Skin of body (tissue), 2 donors: Measurements from ENCODE around the gene OLR1. TPM values are rescaled to one million over a fixed set of nuclear protein-coding genes. Genes with fewer than 3 reads are reported as not detected.
"Not testable (repeated sequence)": the region's sequence is repeated elsewhere in the genome, so short reads cannot be mapped to it uniquely, and the experiment has no call there.

Source experiments
- DNase-seq: peaks from one replicate; lab custom pipeline; 2025; lab: John Stamatoyannopoulos, UW
- total RNA-seq: library from RNA; depleted of rRNA; stranded (reverse); fragments of >200 nt; gene quantifications from one replicate; pipeline ENCODE4 v1.2.3, GENCODE V29; 2014

Gene OLR1
- total RNA-seq, 1 donor from 2014 or later = 2.7 TPM

DNA sequence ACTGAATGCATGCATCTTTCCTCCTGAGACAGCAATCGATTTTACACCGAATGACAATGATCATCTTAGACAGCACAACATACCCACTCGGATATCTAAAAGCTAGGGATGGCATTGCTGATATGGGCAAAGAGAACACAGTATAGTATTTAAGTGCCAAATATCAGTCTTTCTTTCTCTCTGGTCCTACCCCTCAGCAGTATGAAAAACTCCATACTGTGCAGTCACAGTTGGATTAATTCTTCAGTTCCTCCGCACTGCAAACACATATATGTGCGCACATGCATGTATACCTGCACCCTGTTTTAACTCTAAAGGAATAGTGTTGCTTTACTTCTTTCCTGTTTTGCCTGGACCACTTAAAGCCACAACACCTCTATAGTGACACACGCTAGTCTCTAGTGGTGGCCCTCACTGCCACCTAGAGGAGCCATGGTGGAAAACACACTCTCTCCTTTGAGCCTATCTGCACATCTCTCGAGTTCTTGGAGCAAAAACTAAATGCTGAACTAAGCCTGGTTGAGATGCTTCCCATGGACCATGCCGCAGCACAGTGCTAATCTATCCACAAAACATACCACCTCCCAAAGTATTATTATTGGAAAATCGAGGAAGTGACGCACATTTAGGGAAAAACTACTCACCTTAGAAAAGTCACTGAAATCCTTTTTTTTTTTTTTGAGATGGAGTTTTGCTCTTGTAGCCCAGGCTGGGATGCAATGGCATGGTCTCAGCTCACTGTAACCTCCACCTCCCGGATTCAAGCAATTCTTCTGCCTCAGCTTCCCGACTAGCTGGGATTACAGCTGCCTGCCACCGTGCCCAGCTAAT, 18.8 kb upstream of the OLR1 start:
- DNase-seq = peak; percentile 43

DNA sequence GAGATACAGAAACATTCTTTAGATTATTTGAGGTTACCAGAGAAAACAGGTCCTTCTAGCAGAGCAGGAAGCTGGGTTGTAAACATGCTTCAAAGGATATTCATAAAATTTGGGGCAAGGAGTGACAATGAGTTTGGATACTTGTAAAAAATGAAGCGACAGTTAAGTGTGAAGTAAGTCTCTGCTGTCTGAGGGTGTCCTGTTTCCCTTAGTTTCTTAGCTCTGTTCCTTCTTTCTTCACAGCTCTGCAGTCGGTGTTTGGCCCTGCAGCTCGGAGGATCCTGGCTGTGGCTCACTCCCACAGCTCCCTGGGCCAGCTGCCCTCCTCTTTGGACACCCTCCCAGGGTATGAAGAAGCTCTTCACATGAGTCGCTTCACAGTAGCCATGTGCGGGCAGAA, 17.7 kb upstream of the OLR1 start:
- DNase-seq = no peak

DNA sequence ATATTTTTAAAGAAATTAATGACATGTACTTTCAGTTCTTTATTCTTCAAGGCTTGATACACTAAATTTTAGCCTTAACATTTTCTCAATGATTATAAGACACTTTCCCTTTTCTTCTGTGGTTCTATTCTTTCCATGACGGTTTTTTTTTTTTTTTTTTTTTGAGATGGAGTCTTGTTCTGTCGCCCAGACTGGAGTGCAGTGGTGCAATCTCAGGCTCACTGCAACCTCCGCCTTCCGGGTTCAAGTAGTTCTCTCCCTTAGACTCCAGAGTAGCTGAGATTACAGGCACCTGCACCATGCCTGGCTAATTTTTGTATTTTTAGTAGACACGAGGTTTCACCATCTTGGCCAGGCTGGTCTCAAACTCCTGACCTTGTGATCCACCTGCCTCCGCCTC, 15.0 kb upstream of the OLR1 start:
- not testable (repeated sequence) for DNase-seq

DNA sequence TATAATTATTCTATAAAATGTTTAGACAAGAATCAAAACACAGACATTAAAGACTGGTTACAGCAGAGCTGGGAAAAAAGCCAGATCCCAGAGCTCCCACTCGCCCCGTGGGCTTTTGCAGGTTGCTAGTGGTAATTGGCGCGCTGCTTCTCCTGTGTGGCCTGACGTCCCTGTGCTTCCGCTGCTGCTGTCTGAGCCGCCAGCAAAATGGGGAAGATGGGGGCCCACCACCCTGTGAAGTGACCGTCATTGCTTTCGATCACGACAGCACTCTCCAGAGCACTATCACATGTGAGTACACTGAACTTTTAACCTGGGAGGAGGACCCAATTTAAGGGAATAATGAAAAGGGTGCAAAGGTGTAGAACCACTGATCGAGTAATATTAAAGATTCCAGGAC, 14.4 kb upstream of the OLR1 start:
- DNase-seq = no peak

DNA sequence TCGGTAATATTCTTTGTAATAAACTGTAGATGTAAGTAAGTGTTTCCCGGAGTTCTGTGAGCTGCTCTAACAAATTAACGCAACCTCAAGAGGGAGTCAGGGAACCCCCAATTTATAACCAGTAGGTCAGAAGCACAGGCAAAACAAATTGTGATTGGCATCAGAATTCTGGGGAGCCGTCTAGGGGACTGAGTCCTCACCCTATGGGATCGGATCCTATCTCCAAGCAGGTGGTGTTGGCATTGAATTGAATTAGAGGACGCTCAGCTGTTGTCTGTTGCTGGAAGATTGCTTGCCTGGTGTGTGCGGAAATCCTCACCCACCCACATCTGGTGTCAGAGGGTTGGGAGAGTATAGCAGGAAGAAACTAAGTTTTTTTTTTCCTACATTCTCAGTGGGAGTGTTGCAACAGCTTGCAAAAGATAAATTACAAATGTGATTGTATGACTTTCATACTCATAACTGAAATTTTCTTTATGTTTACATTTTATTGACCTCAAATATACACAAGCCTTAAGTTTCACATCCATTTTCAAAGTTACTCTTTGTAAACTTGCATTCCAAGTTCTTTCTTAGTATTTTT, 12.4 kb upstream of the OLR1 start:
- peak; percentile 12 for DNase-seq

DNA sequence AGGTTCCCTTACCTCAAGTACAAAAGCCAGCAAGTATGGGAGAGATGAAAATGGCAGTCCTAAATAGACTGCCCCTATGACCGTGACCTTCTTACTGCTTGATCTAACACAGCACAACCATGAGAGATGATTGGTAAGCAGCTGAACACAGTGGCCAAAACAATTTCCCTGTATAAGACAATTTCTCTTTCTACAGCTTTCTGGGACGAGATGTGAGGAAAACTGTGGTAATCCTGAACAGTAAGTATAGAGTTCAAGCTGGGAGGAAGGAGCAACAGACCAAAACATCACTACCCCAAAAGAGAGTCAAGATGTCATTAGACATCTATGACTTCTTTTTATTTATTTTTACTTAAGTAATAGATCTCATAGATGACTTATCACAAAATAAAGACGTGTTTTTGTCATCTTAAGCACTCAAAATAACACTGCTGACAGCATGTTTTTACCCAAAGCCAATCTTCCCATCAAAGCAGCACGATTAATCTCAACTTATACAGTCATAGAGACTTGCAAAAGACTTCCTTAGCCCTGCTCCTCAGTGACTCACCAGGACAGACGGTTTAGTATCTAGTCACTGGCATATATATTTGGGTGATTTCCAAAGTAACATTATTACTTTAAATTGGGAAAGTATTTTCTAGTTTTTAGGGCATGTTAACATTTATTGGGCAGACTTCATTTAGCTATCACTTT, 10.6 kb upstream of the OLR1 start:
- no peak for DNase-seq

DNA sequence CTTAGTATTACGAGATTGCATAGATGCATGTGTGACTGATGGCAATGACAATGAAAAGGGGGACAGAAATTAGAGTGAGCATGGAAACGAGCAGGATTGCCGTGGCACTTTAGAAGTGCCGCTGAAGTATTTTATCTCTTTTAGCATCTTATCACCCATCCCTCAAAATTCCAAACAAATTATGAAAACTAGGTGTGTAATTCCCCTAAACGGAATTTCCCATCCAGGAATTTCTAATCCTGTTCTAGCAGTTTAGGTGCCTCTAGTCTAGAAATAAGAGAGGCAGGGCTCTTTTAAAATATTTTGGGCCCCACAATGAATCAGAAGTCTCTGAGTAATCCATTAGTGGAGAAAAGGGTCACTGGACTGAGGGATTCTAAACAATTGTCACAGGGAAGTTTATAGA, 7.8 kb upstream of the OLR1 start:
- no peak for DNase-seq

DNA sequence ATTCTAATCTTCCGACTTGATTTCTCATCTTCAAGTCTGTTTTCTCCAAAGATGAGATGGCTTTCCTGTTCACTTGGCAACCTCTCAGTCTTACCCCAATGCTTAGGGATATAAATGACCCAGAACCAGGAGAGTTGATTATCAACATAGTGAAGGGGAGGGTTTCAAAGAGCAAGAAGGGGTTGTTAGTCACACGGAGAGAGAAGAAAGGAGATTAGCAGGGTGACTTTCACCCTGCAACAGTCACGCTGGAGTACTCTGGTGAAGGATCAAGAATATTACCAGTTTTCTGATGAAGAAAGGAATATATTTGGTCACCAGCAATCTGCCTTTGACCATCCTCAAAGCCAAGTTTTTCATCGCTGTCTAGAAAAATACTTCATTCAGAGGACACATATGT, 6.9 kb upstream of the OLR1 start, which contains the start of gene TMEM52B:
Gene TMEM52B, plus strand, starts transcription at position 212 of the 400 bp plus-strand sequence. CDS start 543 bp downstream, outside the sequence.
- DNase-seq = no peak

DNA sequence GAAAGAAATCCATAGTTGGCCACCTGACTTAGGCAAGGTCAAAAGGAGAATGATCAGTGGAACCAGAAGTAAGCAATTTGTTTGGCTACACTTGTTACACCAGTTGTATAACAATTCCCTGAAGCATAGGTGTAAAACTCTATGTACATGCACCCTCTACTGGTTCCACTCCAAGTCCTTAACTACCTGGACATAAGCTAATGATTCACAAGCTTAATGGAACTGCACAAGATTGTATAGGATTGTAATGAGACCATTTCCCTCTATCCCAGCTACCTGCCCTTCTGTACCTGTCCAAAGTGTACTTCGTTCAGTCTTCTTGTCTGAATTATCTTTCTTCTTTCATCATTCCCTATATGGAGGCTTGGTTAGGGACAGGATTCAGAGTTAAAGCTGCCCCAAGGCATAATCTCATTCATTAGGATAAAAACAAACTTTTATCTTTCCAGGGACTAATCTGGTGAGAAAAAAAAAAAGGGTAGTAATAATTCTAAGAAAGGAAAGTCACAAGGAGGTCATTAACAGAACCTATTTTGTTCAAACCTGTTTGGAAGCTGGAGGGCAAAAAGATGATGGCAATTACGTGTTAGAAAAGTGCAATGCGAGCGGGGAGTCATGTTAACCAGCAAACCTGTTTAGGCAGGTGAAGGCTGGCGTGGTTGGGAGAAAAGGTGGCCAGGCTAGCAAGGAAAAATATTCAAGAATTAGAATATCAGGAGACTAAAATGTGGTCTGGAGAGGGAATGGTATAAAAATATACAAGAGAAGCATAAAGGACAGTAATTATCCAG, 4.1 kb upstream of the OLR1 start:
- DNase-seq = no peak

DNA sequence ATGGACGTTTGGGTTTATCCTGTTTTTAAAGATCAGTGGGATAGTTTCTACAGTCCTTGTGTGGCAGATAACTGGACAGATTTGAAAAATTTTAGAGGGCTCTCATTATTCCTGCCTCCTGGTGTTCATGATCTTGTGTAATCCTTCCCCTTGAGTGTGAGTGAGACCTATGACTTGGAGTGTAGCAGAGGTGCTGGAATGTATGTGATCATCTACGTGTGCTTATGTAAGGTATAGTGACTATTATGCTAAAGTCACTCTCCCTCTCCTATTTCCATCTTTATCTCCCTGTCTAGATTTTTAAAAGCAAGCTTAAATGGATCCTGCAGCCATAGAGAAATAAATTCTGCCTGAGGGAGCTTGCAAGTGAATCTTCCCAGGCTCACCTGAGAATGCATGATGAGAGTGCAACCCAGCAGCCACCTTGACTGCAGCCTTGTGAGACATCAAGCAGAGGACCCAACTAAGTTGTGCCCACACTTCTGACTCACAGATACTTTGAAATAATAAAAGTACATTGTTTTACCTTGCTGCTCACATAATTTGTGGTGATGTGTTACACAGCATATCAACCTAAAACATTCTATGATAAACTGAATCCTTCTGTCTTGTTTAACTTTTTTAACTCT, 3.2 kb upstream of the OLR1 start:
- DNase-seq = no peak

DNA sequence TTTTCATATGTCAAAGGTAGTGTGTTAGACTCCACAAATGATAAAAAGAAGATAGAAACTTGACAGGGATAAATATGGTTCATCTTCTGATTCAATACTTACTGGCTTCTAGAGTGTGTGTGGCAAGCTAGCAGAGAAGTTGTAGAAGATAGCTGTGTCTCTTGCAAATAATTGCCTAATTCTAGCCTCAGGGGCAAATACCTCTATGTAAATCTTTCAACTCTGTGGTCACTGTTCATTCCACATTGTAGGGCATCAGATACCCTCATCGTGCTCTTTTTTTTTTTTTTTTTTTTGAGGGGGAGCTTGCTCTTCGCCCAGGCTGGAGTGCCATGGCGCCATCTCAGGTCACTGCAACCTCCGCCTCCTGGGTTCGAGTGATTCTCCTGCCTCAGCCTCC, 1.7 kb downstream of the OLR1 start:
- DNase-seq = no peak

DNA sequence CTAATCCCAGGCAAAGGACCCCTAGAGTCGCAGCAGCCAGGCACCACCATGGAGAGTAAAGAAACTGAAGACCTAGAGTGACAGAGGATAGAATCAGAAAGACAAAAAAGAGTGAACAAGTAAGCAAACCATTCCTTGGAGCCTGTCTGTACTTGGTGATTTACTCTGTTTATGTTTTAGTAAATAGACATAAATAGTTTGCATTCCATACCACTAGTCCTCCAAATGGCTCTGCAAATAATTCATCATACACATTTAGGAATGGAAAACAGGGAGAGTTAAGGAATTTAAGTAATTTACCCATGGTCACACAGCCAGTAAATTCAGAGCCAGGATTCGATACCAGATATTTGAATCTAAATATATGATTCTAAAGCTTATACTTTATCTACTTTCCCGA, 2.8 kb downstream of the OLR1 start:
- DNase-seq = no peak

DNA sequence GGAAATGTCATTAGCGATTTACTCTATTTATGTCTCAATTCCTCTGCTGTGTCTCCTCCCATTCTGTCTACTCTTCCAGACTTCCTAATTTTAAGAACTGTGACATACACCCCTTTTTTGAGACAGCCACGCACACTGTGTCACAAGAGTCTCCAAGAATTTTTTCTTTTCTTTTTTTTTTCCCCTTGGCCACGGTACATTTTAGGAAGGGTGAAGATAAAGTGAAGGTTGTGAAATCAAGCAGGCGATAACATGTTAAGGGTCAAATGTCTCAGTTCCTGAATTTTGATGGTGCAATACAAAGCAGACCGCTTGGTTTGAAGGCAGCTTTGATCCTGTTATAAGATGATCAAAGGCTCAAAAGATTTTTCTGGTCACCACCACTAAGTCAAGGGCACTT, 4.3 kb downstream of the OLR1 start:
- DNase-seq = no peak

DNA sequence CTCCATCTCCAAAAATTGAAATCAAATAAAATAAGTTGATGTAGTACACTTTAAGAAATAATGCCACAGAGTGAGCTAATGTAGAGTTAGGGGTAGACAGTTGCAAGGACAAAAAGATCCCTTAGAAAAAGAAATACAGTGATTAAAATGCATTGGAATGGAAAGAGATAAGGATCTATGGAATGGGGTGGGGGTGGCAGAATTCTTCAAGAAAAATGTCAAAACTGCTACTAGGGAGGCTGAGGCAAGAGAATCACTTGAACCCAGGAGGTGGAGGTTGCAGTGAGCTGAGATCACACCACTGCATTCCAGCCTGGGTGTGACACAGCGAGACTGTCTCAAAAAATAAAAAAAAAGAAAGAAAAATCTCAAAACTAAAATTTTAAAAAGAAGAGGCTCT, 6.5 kb downstream of the OLR1 start:
- DNase-seq = no peak

DNA sequence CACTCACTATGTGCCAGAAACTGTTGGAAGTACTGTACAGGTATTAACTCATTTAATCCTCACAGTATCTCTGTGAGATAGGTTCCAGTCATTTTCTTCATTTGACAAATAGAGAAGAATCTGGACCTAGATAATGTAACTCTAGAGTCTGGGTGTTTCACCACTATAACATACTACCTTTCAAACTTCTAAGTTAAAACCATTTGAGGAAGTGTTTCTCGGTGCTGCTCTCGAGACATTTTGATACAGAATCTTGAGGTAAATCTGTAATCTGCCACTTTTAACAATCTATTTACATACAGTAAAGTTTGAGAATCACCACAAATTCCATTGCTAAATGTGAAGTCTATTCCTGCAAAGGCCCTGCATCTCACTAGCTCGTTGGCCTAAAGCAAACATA, 8.8 kb downstream of the OLR1 start:
- no peak for DNase-seq

DNA sequence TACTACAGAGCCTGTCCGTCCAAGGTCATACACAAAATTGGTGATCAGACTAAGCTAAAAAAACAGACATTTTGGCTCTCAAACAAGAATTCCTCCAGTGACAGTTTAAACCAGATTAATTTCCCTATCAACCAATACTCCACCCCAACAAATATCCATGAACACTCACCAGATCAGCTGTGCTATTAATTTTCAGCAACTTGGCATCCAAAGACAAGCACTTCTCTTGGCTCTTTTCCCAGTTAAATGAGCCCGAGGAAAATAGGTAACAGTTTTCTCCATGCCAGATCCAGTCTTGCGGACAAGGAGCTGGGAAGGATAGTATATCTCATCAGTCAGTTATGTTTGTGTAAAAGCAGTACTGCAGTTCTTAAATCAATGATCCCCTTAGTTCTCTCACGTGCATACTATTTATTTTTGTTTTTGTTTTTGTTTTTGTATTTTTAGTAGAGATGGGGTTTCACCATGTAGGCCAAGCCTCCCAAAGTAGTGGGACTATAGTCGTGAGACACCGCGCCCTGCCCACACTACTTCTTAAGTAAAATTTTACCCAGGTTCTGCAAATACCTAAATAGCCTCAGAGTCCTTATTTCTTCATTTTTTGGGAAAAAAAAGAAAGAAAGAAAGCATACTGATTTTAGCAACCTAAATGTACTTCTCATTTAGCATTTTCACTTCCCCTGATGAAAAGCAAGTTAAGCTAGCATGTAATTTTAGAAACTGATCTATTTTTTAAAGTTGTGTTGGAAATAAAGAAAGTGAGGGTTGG, 11.1 kb downstream of the OLR1 start:
- DNase-seq = no peak

DNA sequence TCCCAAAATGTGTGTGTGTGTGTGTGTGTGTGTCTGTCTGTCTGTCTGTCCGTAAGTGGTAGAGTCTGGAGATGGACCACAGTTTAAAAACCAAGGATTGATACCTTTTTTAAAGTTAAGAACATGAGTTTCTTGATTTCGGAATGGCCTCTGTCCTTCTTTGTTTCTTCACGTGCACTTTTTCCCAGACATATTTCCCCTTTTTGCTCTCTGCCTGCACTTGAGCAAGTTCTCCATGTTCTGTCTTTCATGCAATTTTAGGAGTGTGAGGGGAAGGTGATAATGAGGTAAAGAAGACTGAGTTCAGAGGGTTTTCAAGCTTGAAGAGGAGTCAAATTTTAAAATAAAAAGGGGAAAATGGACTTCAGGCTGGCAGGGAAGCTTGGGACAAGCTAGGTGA, 12.7 kb downstream of the OLR1 start:
- DNase-seq = no peak

DNA sequence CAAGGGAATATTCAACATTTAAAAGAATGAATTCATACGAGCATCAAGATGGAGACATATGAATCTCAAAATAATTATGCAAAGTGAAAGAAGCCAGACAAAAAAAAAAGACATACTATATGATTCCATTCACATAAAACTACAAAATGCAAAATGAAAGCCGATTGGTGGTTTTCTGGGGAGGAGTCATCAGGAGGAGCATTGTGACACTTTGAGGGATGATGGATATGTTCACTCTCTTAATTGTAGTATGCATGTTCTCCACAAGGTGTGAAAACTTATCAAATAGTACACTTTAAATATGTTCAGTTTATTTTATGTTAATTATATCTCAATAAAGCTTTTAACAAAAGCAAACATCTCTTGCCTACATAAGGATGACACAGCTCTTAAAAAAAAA, 13.5 kb downstream of the OLR1 start:
- DNase-seq = no peak

DNA sequence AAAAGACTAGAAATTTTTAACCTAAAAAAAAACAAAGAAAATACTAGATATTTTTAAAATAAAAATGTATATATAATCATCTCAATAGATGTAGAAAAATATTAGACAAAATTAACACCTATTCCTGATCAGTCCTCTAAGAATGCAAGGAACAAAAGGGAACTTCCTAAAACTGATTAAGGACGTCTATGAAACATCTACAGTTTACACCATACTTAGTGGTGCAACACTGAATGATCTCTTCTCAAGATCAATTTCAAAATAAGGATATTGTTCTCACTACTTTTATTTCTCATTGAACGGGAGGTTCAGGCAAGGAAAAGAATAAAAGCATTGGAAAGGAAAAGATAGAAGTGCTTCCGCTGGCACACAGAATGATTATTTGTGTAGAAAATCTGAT, 16.0 kb downstream of the OLR1 start:
- no peak for DNase-seq

DNA sequence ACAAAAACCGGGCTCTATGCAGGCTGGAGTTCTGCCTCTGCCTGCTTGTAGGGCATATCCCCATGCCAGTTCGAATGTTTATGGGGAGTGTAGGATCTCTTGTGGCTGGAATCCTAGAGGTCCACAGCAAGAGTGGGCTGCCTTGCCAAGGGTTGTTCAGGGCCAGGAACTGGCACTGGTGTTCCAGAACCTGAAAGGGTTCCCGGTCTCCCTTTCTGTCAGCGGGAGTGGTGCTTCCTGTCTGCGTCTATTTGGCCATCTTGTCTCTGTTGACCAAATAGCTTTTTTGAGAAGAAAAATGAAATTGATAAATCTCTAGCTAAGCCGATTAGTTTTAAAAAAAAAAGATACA, 17.8 kb downstream of the OLR1 start:
- no peak for DNase-seq
